HG02973 (cell line): ENCODE data around the gene NLK.

Source experiments
- ATAC-seq: cut with Tn5 transposase; IDR thresholded peaks from one replicate; pipeline ENCODE4 v1.9.1; 2021; ENCODE audit warnings: moderate library complexity; ENCODE audit not compliant: unreplicated experiment

NLK gene

DNA sequence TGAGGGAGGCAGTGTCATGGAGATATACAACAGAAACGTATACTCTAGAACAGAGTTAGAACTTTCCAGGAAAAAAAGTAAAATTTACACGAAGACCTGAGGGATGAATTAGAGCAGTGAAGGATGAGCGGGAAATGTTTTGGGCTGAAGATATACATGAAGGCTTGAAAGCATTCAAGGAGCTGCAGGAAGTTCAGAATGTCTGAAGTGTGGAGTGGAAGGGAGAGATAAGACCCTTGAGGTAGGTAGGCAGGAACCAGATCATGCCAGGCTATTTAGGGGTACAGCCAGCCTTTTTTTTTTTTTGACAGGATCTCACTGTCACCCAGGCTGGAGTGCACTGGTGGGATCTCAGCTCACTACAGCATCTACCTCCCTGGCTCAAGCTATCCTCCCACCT is 3.2 kb upstream of the NLK start:
- ATAC-seq, result no peak

DNA sequence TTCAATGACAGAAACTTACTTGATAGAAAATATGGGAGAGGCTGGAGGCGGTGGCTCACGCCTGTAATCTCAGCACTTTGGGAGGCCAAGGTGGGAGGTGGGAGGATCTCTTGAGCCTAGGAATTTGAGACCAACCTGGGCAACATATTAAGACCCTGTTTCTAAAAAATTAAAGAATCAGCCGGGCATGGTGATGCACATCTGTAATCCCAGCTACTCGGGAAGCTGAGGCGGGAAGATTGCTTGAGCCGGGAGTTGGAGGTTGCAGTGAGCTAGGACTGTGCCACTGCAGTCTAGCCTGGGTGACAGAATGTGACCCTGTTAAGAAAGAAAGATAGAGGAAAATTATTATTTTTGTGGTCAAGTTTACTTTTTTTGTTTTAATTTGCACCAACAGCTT is 2.1 kb upstream of the NLK start:
- ATAC-seq, result no peak

DNA sequence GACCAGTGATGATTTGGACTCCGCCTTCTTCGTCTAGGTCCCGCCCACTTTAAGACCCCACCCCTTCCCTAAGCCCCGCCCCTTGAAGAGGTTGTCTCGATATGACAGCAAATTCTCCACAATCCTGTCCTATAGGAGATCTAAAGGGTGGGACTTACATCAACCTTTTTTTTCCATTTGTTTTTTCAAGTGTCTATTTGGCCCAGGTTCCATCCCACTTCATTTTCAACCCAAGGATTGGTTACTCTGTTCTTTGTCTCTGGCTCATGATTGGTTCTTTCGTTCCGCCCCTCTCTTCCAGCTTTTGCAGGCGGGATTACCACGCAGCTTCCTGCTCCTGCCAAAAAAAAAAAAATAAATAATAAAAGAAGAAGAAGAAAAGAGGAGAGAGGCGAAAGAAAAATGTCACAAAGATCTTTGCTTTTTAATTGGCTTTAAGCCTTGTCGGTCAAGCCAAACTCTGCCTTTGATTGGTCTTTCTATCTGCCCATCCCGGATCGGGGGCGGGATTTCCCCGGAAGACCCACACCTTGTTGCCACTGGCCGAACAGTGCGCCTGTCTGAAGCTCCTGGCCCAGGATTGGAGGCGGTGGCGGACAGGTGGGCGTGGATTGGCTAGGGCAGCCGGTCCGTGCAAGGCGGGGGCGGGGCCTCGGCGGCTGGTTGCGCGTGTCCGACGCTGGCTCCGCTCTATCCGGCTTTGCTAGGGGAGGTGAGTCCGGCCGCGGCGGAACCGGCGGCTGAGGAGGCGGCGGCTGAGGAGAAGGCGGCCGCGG is 1.2 kb upstream of the NLK start:
- ATAC-seq, result peak; percentile 86

DNA sequence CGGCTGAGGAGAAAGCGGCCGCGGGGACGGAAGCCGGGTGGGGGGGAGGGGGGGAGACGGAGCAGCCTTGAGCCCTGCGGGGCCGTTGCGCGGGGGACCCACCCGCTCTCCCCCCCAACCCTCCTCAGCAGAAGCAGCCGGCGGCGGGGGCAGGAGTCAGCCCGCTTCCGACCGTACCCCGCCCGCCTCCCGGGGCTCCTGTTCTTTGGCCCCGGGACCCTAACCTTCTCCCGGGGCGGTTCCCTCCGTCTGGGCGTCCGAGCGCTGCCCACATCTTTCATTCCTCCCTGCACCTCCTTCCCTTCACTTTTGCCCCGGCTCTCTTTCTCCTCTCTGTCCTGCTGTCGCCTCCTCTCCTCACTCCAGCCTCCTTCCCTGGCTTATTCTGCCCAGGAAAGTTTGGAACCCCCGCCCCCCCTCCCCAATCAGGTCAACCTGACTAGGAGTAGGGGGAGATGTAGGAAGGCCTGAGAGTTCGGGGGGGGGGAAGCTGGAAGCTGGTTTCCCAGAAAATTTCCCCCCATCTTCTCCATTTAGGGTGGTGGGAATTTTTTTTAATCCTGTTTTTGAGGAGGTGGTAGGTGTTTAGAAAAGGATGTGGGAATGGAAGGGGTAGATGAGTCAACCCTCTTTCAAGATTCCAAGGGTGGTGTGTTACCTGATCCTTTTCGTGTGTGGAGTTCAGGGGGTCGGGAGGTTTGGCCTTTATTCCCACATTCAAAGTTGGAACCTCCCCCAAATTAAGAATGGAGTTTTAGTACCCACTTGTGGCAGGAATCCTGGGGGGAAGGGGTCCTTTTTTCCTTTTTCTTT is 427 bp upstream of the NLK start:
- peak; percentile 2 for ATAC-seq

DNA sequence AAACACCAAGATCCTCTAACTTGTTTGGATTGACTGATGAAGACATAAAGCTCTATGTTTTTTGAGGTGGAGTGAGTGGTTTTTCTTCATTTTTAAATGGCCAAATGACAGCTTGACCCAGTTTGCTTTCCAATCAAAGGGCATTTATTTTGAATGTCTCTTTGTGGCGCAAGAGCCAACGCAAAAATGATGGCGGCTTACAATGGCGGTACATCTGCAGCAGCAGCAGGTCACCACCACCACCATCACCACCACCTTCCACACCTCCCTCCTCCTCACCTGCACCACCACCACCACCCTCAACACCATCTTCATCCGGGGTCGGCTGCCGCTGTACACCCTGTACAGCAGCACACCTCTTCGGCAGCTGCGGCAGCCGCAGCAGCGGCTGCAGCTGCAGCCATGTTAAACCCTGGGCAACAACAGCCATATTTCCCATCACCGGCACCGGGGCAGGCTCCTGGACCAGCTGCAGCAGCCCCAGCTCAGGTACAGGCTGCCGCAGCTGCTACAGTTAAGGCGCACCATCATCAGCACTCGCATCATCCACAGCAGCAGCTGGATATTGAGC is 329 bp downstream of the NLK start:
- ATAC-seq, result no peak

DNA sequence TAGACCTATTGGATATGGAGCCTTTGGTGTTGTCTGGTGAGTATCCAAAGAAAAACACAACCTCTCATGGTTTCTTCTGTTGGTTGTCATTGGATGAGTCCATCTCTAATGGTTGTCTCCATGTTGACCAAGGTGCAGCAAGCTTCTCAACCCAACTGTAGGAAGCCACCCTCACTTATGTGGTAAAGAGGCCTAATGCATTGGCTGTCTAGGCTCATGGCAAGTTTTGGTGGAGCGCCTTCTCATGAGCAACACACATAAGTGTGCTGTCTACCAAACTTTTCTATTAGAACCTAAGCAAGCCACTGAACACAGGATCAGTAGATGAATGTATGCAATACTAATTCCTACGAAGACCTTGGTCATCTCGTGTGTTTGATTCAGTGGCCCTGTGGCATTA is 819 bp downstream of the NLK start:
- no peak for ATAC-seq

DNA sequence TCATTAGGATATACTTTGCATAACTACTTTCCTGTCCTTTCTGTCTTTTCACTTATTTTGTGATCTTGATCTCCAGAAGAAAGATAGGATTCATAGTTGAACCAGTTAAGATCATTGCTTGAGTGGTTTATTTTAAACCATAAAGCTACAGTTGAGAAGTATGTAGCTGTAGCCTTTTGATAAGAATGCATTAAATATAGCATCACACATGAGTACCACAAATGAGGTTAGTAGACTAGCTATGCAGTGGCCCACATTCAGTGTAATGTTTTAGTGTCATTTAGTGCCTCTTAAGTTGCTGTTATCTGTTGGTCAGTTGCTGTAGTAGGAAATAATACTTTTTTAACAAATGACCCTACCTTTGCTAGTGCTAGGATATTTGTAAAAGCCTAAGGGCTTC is 1.3 kb downstream of the NLK start:
- no peak for ATAC-seq

DNA sequence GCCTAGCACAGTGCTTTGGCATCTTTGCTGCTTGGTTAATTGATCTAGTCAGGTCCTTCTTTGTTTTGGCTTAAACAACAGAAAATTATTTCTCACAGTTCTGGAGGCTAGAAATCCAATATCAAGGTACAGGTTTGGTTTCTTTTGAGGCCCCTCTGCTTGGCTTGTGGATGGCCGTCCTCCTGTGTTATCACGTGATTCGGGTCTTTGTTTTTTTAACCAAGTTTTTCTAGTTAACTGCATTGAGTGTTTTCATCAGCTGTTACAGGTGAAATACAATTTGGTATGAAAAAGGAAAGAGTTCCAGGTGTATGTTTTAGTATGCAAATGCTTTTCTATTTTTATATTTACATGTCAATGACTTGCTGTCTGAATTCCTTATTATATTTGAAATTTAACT is 2.8 kb downstream of the NLK start:
- no peak for ATAC-seq

DNA sequence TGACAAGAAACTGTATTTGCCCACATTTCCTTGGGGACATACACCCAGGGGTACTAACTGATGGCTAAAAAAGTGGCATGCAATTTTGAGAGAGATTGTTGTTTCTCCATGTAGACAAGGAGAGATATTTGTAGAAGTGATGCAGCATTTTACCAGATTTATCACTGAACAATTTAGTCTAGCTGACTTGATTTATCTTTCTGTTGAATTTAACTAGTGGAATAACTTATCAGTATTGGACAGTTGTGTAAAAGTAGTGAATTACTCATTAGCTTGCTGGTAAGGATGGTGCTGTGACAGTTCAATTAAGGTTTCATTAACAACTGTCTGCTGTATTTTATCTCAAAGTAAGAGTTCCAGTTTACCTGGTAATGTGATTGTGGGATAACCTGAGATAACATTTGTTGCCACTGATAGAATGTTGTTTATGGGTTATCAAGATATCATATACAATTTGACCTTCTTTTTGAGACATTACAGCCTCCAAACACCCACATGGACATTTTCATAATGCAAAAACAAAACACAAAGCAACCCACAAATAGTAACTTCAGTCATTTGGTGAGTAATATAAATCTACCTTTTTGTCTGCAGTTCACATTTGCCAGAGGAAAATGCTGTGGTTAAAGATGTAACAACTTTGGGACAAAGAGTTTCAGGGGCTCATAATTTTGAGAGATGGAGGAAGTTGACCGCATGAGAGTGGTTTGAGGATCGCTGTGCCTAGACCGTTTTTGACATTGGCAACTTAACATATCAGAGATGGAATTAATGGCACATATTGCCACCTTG is 3.8 kb downstream of the NLK start:
- ATAC-seq, result no peak

DNA sequence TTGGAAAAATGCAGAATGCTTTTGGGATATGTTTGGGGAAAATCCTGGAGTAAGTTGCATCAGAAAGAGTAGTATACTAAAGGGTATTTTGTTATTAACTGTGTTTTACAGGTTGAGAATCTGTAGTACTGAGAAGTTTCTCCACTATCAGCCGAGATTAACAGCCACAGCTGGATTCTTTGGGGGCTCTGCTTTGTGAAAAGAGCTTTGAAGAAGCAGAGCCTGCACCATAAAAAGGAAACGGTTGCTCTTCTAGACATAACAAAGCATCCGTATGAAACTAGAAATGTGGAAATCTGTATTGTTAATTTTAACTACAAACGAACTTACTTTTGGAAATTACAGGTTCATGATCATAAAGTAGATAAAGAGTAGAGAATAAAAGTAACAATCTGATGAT is 5.3 kb downstream of the NLK start:
- ATAC-seq, result no peak

DNA sequence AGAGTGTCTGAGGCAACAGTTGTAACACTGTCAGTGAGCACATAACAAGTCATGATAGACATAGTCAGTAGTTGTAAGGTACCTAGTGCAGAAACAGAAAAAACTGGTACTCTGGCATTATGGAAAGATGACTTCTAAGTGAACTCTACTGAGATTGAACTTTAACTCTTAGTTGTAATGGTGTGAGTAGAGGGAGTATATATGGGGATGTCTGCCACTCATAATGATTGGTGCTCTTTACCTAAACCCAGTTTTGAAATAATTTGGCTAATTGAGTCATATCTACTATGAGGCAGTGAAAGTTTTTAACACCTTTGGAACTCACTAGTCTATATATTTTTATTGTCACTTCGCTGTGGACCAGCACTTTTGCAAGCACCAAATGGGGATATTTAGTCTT is 6.6 kb downstream of the NLK start:
- ATAC-seq, result no peak

DNA sequence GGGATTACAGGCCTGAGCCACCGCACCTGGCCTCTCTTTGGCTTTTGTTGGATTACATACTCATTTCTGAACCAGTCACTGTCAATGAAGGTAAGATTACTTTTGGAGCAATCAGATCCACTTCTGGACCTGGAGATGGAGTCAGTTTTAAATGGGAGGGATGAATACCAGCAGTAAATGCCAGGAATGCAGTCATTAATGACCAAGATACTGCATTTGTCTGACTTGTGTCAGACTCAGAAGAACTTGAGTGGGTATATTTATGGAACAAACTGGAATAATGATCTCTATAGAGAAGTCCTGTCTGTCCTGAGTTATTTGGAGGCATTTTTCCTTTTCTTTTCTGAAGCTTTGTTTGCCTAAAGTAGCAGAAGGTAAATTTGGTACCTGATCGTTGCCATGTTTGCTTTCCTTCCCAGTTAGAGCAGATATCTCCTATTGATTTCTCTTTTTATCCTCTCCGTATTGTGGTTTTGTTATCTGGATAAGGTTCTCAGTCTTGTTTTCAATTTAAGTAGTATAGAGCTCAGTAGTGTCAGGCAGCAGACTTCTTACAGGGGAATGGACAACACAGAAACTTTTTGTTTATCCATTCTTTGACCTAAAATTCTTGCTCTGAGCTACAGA is 10.7 kb downstream of the NLK start:
- no peak for ATAC-seq

DNA sequence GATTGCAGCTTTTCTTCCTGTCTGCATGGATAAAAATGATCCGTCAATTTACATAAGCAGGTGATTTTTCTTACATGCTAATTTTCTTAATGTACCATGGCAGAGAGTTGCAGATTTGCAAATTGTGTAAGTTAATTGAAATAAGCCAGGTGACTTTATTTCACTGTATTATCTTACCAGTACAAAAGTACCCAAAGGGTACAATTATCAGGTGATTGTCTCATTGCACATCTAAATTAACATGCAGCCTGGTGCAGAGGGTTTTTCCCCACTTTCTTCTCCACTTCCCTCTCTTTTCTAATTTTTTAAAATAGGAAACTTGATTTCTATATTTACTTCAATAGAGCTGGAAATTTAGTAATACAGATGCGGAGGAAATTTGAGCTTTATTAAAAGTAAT is 11.2 kb downstream of the NLK start:
- no peak for ATAC-seq

DNA sequence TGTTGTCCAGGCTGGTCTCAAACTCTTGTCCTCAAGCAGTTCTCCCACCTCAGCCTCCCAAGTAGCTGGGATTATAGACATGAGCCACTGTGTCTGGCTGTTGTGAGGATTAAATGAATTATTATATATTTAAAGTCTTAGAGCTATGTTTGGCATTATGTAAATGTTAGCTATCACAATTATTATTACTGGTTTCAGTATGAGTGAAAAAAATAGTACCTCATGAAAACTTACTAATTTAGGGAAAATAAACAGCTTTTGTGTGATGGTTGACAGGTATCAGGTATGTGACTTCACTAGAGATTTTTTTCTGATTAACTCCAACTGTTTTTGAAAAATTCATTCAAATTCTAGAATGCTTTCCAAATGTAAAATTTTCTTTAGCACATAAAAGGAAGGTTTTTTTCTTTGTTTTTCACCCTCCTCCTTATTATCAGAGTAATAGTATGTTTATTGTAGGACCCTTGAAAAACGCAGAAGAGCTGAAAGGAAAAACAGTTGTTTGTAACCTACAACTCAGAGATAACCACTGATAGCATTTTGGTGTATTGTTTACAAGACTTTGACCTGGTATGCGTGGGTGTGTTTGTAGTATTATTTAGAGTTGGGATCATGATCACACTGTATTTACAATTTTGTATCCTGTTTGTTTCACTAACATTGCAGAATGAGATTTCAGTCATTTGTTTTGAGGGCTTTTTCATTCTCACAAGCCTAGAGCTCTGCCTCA is 13.2 kb downstream of the NLK start:
- ATAC-seq, result no peak

DNA sequence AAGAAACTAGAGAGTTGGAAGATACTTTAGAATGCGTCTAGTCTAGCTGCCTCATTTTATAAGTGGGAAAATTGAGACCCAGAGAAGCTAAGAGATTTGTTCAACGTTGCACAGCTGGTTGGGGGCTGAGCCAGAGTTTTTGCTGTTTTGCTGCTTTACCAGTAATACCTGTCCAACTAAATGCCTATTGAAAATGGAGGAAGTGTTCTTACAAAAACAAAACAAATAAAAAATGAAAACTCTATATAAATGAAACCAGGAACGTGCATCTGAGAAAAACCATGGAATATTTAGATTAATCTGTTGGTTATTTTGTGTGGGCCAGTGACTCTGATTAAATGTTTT is 13.8 kb downstream of the NLK start:
- no peak for ATAC-seq

DNA sequence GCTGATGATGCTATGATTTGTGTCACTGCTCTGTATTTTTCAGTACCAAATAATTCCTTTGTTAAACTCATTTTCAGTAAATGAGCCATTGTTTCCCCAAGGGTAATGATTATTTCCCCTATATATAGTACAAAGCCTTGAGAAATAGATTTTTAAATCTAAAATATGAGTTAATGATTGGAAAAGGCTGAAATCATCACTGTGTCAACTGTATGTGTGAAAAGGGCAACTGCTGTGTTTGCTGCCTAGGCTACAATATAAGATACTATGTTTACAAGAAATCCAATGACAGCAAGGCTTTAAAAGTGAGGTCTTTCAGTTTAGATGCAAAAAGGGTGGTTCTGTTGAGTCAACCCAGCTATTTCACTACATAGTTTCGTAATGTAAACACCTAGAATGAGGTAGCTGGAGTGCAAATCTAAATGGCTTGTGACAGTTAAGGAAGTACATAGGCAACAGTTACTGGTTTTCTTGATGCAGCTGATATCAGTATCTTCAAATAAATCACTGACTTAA is 15.3 kb downstream of the NLK start:
- ATAC-seq, result peak; percentile 82

DNA sequence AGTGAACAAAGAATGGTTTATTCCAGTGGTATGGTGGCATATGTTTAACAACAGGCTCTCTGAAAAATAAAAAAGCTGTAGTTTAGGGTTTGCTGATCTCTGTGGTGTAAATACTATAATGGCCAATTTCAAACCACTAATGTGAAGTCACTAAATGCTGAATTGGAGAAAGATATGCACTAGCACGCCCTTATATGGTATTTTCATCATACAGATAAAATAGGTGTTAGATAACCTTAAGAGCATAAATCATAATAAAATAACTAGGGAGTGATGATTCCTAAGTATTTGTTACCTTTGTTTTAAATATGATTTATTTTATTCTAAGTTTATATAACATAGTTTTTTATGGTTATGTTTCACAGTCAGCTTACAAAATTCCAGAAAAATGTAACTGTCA is 17.2 kb downstream of the NLK start:
- no peak for ATAC-seq

DNA sequence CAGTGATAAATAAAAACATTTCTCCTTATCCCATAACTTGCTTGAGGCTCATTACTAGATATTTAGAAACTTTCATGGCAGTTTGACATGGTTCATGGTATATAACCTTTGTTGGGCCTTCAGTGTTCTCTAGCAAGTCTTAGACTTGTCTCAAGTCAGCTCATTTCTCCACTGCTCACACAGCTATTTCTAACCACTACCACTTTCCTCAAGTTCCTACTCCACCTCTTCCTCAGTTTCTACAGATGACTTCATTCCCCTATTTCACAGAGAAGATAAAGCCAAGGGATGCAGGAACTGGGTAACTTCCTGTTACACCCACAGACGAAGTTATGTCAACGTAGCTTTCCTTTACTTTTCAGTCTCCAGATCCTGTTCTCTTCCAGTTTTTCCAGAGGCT is 23.2 kb downstream of the NLK start:
- no peak for ATAC-seq

DNA sequence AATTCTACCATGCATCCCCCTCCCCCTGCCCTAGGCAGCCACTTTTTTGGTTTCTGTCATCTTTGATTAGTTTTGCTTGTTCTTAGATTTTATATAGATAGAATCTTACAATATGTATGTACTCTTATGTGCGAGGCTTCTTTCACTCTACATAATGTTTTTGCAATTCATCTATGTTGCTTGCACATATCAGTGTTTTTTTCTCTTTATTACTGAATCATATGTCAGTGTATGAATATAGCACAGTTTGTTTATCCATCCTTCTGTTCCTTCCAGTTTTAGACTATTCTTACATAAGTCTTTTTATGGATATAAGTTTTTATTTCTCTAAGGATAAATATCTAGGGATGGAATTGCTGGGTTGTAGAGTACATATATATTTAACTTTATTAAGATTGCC is 26.6 kb downstream of the NLK start:
- no peak for ATAC-seq

DNA sequence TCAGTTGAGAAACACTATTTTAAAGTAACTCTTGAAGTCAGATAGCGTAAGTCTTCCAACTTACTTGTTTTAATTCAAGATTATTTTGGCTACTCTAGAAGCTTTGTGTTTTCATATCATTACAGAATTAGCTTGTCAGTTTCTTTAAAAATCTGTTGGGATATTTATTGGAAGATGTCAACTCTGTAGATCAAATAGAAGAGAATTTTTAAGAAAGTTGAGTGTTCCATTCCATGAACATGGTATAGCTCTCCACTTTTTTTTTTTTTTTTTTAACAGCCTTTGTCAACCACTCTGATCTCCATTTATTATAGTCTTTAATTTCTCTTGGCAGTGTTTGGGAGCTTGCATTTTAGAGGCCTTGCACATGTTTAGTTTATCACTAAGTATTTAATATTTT is 28.7 kb downstream of the NLK start:
- no peak for ATAC-seq
